ENCODE measurements around the gene TRPM7.
"Not testable (repeated sequence)": the region's sequence is repeated elsewhere in the genome, so short reads cannot be mapped to it uniquely, and the experiment has no call there.

Gene TRPM7

GRCh38 chr15:50686469-50687301, at the start of gene TRPM7:
TSS of gene TRPM7 (minus strand) at chr15:50686797. CDS start at chr15:50686533, 264 bp downstream.
- H3K9ac ChIP-seq (ENCODE audit: low read depth, low read length) = peak within 1 kb of the TSS; percentile 99
- H3K4me3 ChIP-seq (ENCODE audit: low read length) = peak within 1 kb of the TSS; percentile 100
- H3K9me3 ChIP-seq (ENCODE audit: insufficient read depth, low read depth, low read length) = no peaks in the 10 kb centered on the region
- H3K4me1 ChIP-seq (ENCODE audit: insufficient read depth, low read length) = peaks cover 2% of the 10 kb centered on the region; the same call in 1 of the 2 replicates
- peaks cover 15% of the 10 kb centered on the region for H3K36me3 ChIP-seq (ENCODE audit: insufficient read depth, low read depth, low read length)
- H3K27me3 ChIP-seq (ENCODE audit: insufficient read depth, low read length) = no peaks in the 10 kb centered on the region
- H3K27ac ChIP-seq (ENCODE audit: low read length) = peak within 1 kb of the TSS; percentile 63

GRCh38 chr15:50735156-50735555, 48.6 kb upstream of the TRPM7 start:
- H3K36me3 ChIP-seq (ENCODE audit: insufficient read depth, low read depth, low read length) = peaks cover 57% of the 10 kb centered on the region
- H3K27ac ChIP-seq (ENCODE audit: low read length) = no peak overlapping the region
- no peak overlapping the region for H3K9ac ChIP-seq (ENCODE audit: low read depth, low read length)
- H3K27me3 ChIP-seq (ENCODE audit: insufficient read depth, low read length) = no peaks in the 10 kb centered on the region
- no peak overlapping the region for H3K4me3 ChIP-seq (ENCODE audit: low read length)
- no peaks in the 10 kb centered on the region for H3K4me1 ChIP-seq (ENCODE audit: insufficient read depth, low read length)
- H3K9me3 ChIP-seq (ENCODE audit: insufficient read depth, low read depth, low read length) = no peaks in the 10 kb centered on the region

- H3K4me3 ChIP-seq (ENCODE audit: low read length) = no peak overlapping the region
- H3K27ac ChIP-seq (ENCODE audit: low read length) = no peak overlapping the region
- no peak overlapping the region for H3K9ac ChIP-seq (ENCODE audit: low read depth, low read length)
- H3K4me1 ChIP-seq (ENCODE audit: insufficient read depth, low read length) = no peaks in the 10 kb centered on the region
- no peaks in the 10 kb centered on the region for H3K27me3 ChIP-seq (ENCODE audit: insufficient read depth, low read length)
- H3K36me3 ChIP-seq (ENCODE audit: insufficient read depth, low read depth, low read length) = peaks cover 27% of the 10 kb centered on the region
- H3K9me3 ChIP-seq (ENCODE audit: insufficient read depth, low read depth, low read length) = no peaks in the 10 kb centered on the region
Measured at GRCh38 chr15:50726315-50726714, 39.7 kb upstream of the TRPM7 start.

- peaks cover 15% of the 10 kb centered on the region for H3K36me3 ChIP-seq (ENCODE audit: insufficient read depth, low read depth, low read length)
- H3K27me3 ChIP-seq (ENCODE audit: insufficient read depth, low read length) = no peaks in the 10 kb centered on the region
- no peak overlapping the region for H3K9ac ChIP-seq (ENCODE audit: low read depth, low read length)
- no peaks in the 10 kb centered on the region for H3K4me1 ChIP-seq (ENCODE audit: insufficient read depth, low read length)
- H3K9me3 ChIP-seq (ENCODE audit: insufficient read depth, low read depth, low read length) = no peaks in the 10 kb centered on the region
- H3K27ac ChIP-seq (ENCODE audit: low read length) = no peak overlapping the region
- no peak overlapping the region for H3K4me3 ChIP-seq (ENCODE audit: low read length)
Measured at GRCh38 chr15:50718700-50719125, 32.1 kb upstream of the TRPM7 start.

DNA sequence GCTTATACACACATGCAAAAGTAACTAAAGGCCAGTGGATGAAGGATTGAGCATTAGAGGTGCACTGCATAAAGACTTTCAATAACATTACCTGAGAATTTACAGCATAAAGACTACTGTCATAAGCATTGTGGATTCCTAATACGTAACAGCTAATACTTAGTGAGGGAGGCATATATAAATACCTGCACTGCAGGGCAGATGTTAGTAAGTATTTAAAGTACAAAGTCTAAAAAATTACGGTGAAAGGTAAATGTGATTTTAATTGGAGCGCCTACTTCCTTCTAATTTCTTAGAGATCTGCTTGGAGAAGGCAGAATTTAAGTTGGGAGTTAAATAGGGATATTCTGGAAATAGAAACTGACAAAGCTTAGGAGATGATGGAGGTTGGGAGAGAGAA, 25.4 kb upstream of the TRPM7 start:
- H3K36me3 ChIP-seq (ENCODE audit: insufficient read depth, low read depth, low read length) = peaks cover 6% of the 10 kb centered on the region
- H3K27me3 ChIP-seq (ENCODE audit: insufficient read depth, low read length) = no peaks in the 10 kb centered on the region
- no peaks in the 10 kb centered on the region for H3K4me1 ChIP-seq (ENCODE audit: insufficient read depth, low read length)
- no peak overlapping the region for H3K27ac ChIP-seq (ENCODE audit: low read length)
- H3K4me3 ChIP-seq (ENCODE audit: low read length) = no peak overlapping the region
- no peaks in the 10 kb centered on the region for H3K9me3 ChIP-seq (ENCODE audit: insufficient read depth, low read depth, low read length)
- H3K9ac ChIP-seq (ENCODE audit: low read depth, low read length) = no peak overlapping the region

DNA sequence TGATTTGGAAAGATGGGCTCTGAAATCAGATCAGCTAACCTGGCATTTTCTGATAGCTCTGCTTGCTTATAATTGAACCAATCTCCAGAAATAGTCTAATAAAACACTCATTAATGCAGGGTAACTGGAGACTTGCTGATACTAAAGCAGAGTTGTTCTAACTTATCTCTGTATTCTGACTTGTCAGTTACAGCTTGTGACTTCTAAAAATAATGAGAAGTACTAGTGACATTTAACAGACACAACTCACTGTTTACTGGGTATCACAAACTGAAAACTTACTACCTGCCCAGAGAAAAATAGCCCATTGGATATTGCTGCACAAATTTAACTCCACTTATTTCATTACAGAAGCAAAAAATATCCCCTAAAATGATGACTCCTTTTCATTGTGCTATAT, 24.0 kb upstream of the TRPM7 start:
- Histone ChIP-seq H3K36me3 (ENCODE audit: insufficient read depth, low read depth, low read length) (peaks cover 6% of the 10 kb centered on the region), H3K9me3 (ENCODE audit: insufficient read depth, low read depth, low read length) (no peaks in the 10 kb centered on the region), H3K27ac (ENCODE audit: low read length) (no peak overlapping the region), H3K4me3 (ENCODE audit: low read length) (no peak overlapping the region), H3K9ac (ENCODE audit: low read depth, low read length) (no peak overlapping the region), H3K4me1 (ENCODE audit: insufficient read depth, low read length) (no peaks in the 10 kb centered on the region), H3K27me3 (ENCODE audit: insufficient read depth, low read length) (no peaks in the 10 kb centered on the region)

DNA sequence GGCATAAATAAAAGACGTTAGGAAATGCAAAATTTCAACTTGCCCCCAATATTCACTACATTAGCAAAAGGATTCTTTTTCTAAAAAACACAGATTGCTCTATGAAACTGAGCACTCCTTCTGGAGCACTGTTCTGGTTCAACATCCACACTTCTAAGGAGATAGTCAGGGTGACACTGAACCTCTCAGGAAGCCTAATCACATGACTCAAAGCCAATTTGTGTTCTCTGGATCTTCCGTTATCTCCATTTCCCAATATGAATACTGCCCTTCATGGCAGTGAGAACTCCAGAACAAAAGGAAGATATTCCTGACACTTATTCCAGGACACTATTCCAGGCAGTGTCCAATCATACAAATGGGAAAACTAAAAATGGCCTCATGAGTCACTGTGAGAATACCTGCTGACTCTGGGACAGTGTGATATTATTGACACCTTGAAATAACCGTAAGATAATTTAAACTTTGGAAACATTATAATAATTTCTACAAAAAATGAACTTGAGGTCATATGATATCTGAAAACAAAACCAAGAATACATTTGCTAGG, 21.4 kb upstream of the TRPM7 start:
- H3K27me3 ChIP-seq (ENCODE audit: insufficient read depth, low read length) = no peaks in the 10 kb centered on the region
- H3K4me1 ChIP-seq (ENCODE audit: insufficient read depth, low read length) = no peaks in the 10 kb centered on the region
- no peak overlapping the region for H3K4me3 ChIP-seq (ENCODE audit: low read length)
- no peak overlapping the region for H3K27ac ChIP-seq (ENCODE audit: low read length)
- H3K36me3 ChIP-seq (ENCODE audit: insufficient read depth, low read depth, low read length) = peaks cover 6% of the 10 kb centered on the region
- H3K9ac ChIP-seq (ENCODE audit: low read depth, low read length) = no peak overlapping the region
- no peaks in the 10 kb centered on the region for H3K9me3 ChIP-seq (ENCODE audit: insufficient read depth, low read depth, low read length)

- H3K36me3 ChIP-seq (ENCODE audit: insufficient read depth, low read depth, low read length) = peaks cover 5% of the 10 kb centered on the region
- H3K27ac ChIP-seq (ENCODE audit: low read length) = no peak overlapping the region
- H3K9me3 ChIP-seq (ENCODE audit: insufficient read depth, low read depth, low read length) = no peaks in the 10 kb centered on the region
- no peaks in the 10 kb centered on the region for H3K27me3 ChIP-seq (ENCODE audit: insufficient read depth, low read length)
- no peaks in the 10 kb centered on the region for H3K4me1 ChIP-seq (ENCODE audit: insufficient read depth, low read length)
- H3K4me3 ChIP-seq (ENCODE audit: low read length) = no peak overlapping the region
- H3K9ac ChIP-seq (ENCODE audit: low read depth, low read length) = no peak overlapping the region
Measured at GRCh38 chr15:50702762-50703334, 16.3 kb upstream of the TRPM7 start.

GRCh38 chr15:50698101-50698500, 11.5 kb upstream of the TRPM7 start:
- Histone ChIP-seq H3K9me3 (ENCODE audit: insufficient read depth, low read depth, low read length) (no peaks in the 10 kb centered on the region), H3K27me3 (ENCODE audit: insufficient read depth, low read length) (no peaks in the 10 kb centered on the region), H3K4me1 (ENCODE audit: insufficient read depth, low read length) (no peaks in the 10 kb centered on the region), H3K4me3 (ENCODE audit: low read length) (no peak overlapping the region), H3K9ac (ENCODE audit: low read depth, low read length) (no peak overlapping the region), H3K36me3 (ENCODE audit: insufficient read depth, low read depth, low read length) (no peaks in the 10 kb centered on the region), H3K27ac (ENCODE audit: low read length) (no peak overlapping the region)

GRCh38 chr15:50697109-50697797, 10.7 kb upstream of the TRPM7 start:
- H3K4me3 ChIP-seq (ENCODE audit: low read length) = no peak overlapping the region
- H3K27me3 ChIP-seq (ENCODE audit: insufficient read depth, low read length) = no peaks in the 10 kb centered on the region
- no peak overlapping the region for H3K27ac ChIP-seq (ENCODE audit: low read length)
- no peaks in the 10 kb centered on the region for H3K36me3 ChIP-seq (ENCODE audit: insufficient read depth, low read depth, low read length)
- no peak overlapping the region for H3K9ac ChIP-seq (ENCODE audit: low read depth, low read length)
- H3K9me3 ChIP-seq (ENCODE audit: insufficient read depth, low read depth, low read length) = no peaks in the 10 kb centered on the region
- H3K4me1 ChIP-seq (ENCODE audit: insufficient read depth, low read length) = no peaks in the 10 kb centered on the region

GRCh38 chr15:50694634-50695165, 8.1 kb upstream of the TRPM7 start:
- H3K4me1 ChIP-seq (ENCODE audit: insufficient read depth, low read length); H3K9ac ChIP-seq (ENCODE audit: low read depth, low read length); H3K4me3 ChIP-seq (ENCODE audit: low read length); H3K9me3 ChIP-seq (ENCODE audit: insufficient read depth, low read depth, low read length); H3K27me3 ChIP-seq (ENCODE audit: insufficient read depth, low read length); H3K27ac ChIP-seq (ENCODE audit: low read length); H3K36me3 ChIP-seq (ENCODE audit: insufficient read depth, low read depth, low read length): not testable (repeated sequence)
